Endothelial cell of umbilical vein (primary cell): ENCODE results near the gene ZNF778. TPM values are rescaled to one million over a fixed set of nuclear protein-coding genes. Genes with fewer than 3 reads are reported as not detected.

ENCODE experiments used
- BruUV-seq: library from RNA; stranded (reverse); fragments of 400-500 nt; replicated peaks from 2 replicates; lab custom pipeline; 2021; lab: Mats Ljungman, UMichigan
- CTCF ChIA-PET: fragments of 300-600, 350-600 bp; sonication (Branson Sonifier 250); formaldehyde crosslinking; loops from one replicate; lab custom pipeline; 2021; ENCODE audit warnings: antibody characterized with exemption, inconsistent platforms; lab: Charles Lee
- POLR2A ChIA-PET: fragments of 300-600, 350-600 bp; sonication (Branson Sonifier 250); formaldehyde crosslinking; loops from one replicate; lab custom pipeline; 2021; ENCODE audit warnings: antibody characterized with exemption, inconsistent platforms; lab: Charles Lee
- DNase-seq: peaks from one replicate; pipeline ENCODE4 v3.0.0-alpha.2; 2011; ENCODE audit warnings: low read depth, low spot score
- FAIRE-seq: peaks from 2 replicates; lab custom pipeline; 2011; peaks lifted over from hg19 to GRCh38; lab: Jason Lieb, UNC
- H2AFZ ChIP-seq: 2 replicates; pipeline ENCODE4 v1.6.0; 2012; ENCODE audit warnings: low read depth, low read length, control low read depth, inconsistent platforms
- H3K27ac ChIP-seq: 2 replicates; pipeline ENCODE4 v1.5.1; 2011; ENCODE audit warnings: low read depth, mild to moderate bottlenecking, control low read depth, low read length, moderate library complexity; ENCODE audit not compliant: insufficient read depth
- H3K27me3 ChIP-seq, 2 experiments: 2 replicates each; pipeline versions ENCODE4 v1.6.0 to v1.6.1; 2011; ENCODE audit warnings: low read length in 2 of 2, mixed read lengths in 1 of 2; ENCODE audit not compliant: control insufficient read depth in 2 of 2, insufficient read depth in 2 of 2
- H3K36me3 ChIP-seq, 2 experiments: 2 replicates in 1 of 2; 3 replicates in 1 of 2; pipeline ENCODE4 v1.5.1; 2011; ENCODE audit warnings: low read length in 2 of 2, mild to moderate bottlenecking in 1 of 2, moderate library complexity in 1 of 2; ENCODE audit not compliant: control insufficient read depth in 2 of 2, insufficient read depth in 2 of 2; ENCODE audit errors: extremely low read depth in 1 of 2
- H3K4me1 ChIP-seq: 3 replicates; pipeline ENCODE4 v1.5.1; 2011; ENCODE audit warnings: mild to moderate bottlenecking, low read length; ENCODE audit not compliant: control insufficient read depth, insufficient read depth; ENCODE audit errors: extremely low read depth
- H3K4me2 ChIP-seq: 2 replicates; pipeline ENCODE4 v1.6.1; 2011; ENCODE audit warnings: low read length, control low read depth, mixed read lengths; ENCODE audit not compliant: insufficient read depth
- H3K4me3 ChIP-seq, 3 experiments: fragments of 200-600 bp in 1 of 3; sonication (generic), shearing (Covaris generic) in 1 of 3; replicated peaks in 1 of 3; 2 replicates each; pipeline ENCODE4 v1.5.1; 2011 to 2016; ENCODE audit warnings: control low read depth in 3 of 3, low read length in 3 of 3, mild to moderate bottlenecking in 2 of 3, inconsistent platforms in 1 of 3, low read depth in 1 of 3, moderate library complexity in 1 of 3; ENCODE audit not compliant: insufficient read depth in 1 of 3
- H3K79me2 ChIP-seq: 2 replicates; pipeline ENCODE4 v1.6.0; 2012; ENCODE audit warnings: low read length, inconsistent platforms; ENCODE audit not compliant: control insufficient read depth, insufficient read depth
- H3K9ac ChIP-seq: replicated peaks from 2 replicates; pipeline ENCODE3; 2011; ENCODE audit warnings: low read length, control low read depth; ENCODE audit not compliant: insufficient read depth; ENCODE audit errors: extremely low read depth
- H3K9me1 ChIP-seq: replicated peaks from 3 replicates; pipeline ENCODE4 v1.6.0; 2011; ENCODE audit warnings: mild to moderate bottlenecking, low read length; ENCODE audit not compliant: control insufficient read depth, insufficient read depth; ENCODE audit errors: extremely low read depth
- H3K9me3 ChIP-seq: replicated peaks from 2 replicates; pipeline ENCODE4 v1.5.1; 2012; ENCODE audit warnings: low read length, inconsistent platforms; ENCODE audit not compliant: control insufficient read depth, insufficient read depth
- H4K20me1 ChIP-seq: replicated peaks from 2 replicates; pipeline ENCODE3; 2011; ENCODE audit warnings: mild to moderate bottlenecking, low read length; ENCODE audit not compliant: control insufficient read depth, insufficient read depth; ENCODE audit errors: extremely low read depth
- CTCF ChIP-seq, 2 donors: IDR thresholded peaks; 1 replicate in 1 of 2; 2 replicates in 1 of 2; pipeline ENCODE4 v1.5.1; 2011; ENCODE audit warnings: low read length in 2 of 2, mild to moderate bottlenecking in 2 of 2, moderate library complexity in 2 of 2, control low read depth in 1 of 2, inconsistent platforms in 1 of 2, low read depth in 1 of 2; ENCODE audit not compliant: insufficient read depth in 1 of 2; ENCODE audit errors: extremely low read depth in 1 of 2
- EZH2 ChIP-seq: IDR thresholded peaks from 2 replicates; pipeline ENCODE4 v1.6.1; 2012; ENCODE audit warnings: borderline replicate concordance, low read depth, mild to moderate bottlenecking, moderate library complexity, low read length, inconsistent platforms; ENCODE audit not compliant: severe bottlenecking
- FOS ChIP-seq: IDR thresholded peaks from 2 replicates; pipeline ENCODE4 v1.6.1; 2011; ENCODE audit warnings: mild to moderate bottlenecking, low read length, moderate library complexity, borderline replicate concordance; ENCODE audit not compliant: insufficient read depth
- GATA2 ChIP-seq: IDR thresholded peaks from 2 replicates; pipeline ENCODE4 v1.7.0; 2011; ENCODE audit warnings: low read depth, mild to moderate bottlenecking, moderate library complexity, mixed read lengths, low read length; ENCODE audit not compliant: insufficient read length, insufficient read depth
- JUN ChIP-seq: IDR thresholded peaks from 2 replicates; pipeline ENCODE4 v1.6.1; 2011; ENCODE audit warnings: borderline replicate concordance, low read depth; ENCODE audit not compliant: insufficient read length, insufficient read depth
- MAX ChIP-seq: IDR thresholded peaks from 2 replicates; pipeline ENCODE4 v1.6.1; 2011; ENCODE audit not compliant: insufficient read depth, insufficient read length
- MYC ChIP-seq: IDR thresholded peaks from one replicate; pipeline ENCODE4 v1.6.1; 2011; ENCODE audit warnings: mild to moderate bottlenecking, low read depth, low read length
- POLR2A ChIP-seq: IDR thresholded peaks from 2 replicates; pipeline ENCODE4 v1.6.1; 2012; ENCODE audit warnings: low read depth, mild to moderate bottlenecking, control low read depth, low read length
- POLR2AphosphoS5 ChIP-seq: IDR thresholded peaks from 2 replicates; pipeline ENCODE4 v1.6.1; 2012; ENCODE audit warnings: low read depth, mild to moderate bottlenecking, control low read depth, low read length, moderate library complexity; ENCODE audit not compliant: insufficient read depth
- dilution Hi-C: fragments of 300-500 bp; cut with MboI; formaldehyde crosslinking; loops from one replicate; pipeline ENCODE4 v1.15.0; 2019; ENCODE audit warnings: low sequenced_read_pairs; ENCODE audit not compliant: extremely low pct_ligation_motif_present
- intact Hi-C: fragments of 100-400 bp; cut with micrococcal nuclease; formaldehyde crosslinking; loops from one replicate; pipeline ENCODE4 v1.10.0; 2022
- polyA plus RNA-seq, 4 experiments: library from polyadenylated mRNA; depleted of rRNA in 3 of 4; stranded (reverse) in 3 of 4; unstranded in 1 of 4; fragments of >200 nt; gene quantifications; 2 replicates each; pipeline versions ENCODE4 v1.2.1 to v1.2.3, GENCODE V29; 2011 to 2012; ENCODE audit warnings: missing spikeins in 1 of 4
- total RNA-seq: library from RNA; stranded (reverse); gene quantifications from 2 replicates; pipeline ENCODE4 v1.2.3, GENCODE V29; 2021

ZNF778 gene
- total and polyA plus RNA-seq, 2 donors (not counting 3 experiments of a cell fraction or from before 2014, with no cell fraction given), result 3.8 to 10.9 TPM

- no peak for FAIRE-seq
Measured at GRCh38 chr16:89184677-89184932, 32.9 kb upstream of the ZNF778 start.

GRCh38 chr16:89184933-89185794 is 32.3 kb upstream of the ZNF778 start:
- Histone ChIP-seq H2AFZ (no peak overlapping the region), H3K4me3 (no peak overlapping the region), H4K20me1 (no peaks in the 10 kb centered on the region), H3K36me3 (no peaks in the 10 kb centered on the region), H3K27ac (no peak overlapping the region), H3K9ac (no peak overlapping the region), H3K9me3 (no peaks in the 10 kb centered on the region), H3K4me1 (no peaks in the 10 kb centered on the region), H3K4me2 (no peak overlapping the region), H3K27me3 (peaks cover 0 to 4% of the 10 kb centered on the region in 2 experiments), H3K9me1 (no peaks in the 10 kb centered on the region), H3K79me2 (no peaks in the 10 kb centered on the region)
- no TSS peak for BruUV-seq
- no peak for FAIRE-seq
- no peak for DNase-seq
- intact Hi-C loops, result no loop called here
- TF ChIP-seq CTCF (IDR thresholded peaks at IDR 0.05; ENCODE audit: extremely low read depth in 1 of 2, insufficient read depth in 1 of 2, low read depth in 1 of 2, low read length in 2 of 2) (no peak), JUN (no peak), GATA2 (no peak), EZH2 (no peak), FOS (no peak), MYC (no peak), MAX (no peak), POLR2A (no peak), POLR2AphosphoS5 (no peak)
- dilution Hi-C loops, result no loop called here
- ChIA-PET POLR2A (no interaction called here), CTCF (interaction anchor here (1.4 to 1.8 kb wide), 2 partner anchors 8 to 11 kb away, joined by 4 read pairs; no protein-coding TSS in a partner anchor)

More at GRCh38 chr16:89184677-89184932, 32.9 kb upstream of the ZNF778 start:
- Histone ChIP-seq H3K4me2 (no peak overlapping the region), H3K9ac (no peak overlapping the region), H3K27me3 (peaks cover 0 to 4% of the 10 kb centered on the region in 2 experiments), H3K4me1 (no peaks in the 10 kb centered on the region), H3K9me1 (no peaks in the 10 kb centered on the region), H3K79me2 (no peaks in the 10 kb centered on the region), H3K9me3 (no peaks in the 10 kb centered on the region), H3K36me3 (no peaks in the 10 kb centered on the region), H4K20me1 (no peaks in the 10 kb centered on the region), H2AFZ (no peak overlapping the region), H3K27ac (no peak overlapping the region), H3K4me3 (no peak overlapping the region)
- no peak for DNase-seq
- ChIA-PET CTCF (interaction anchor here (1.4 to 1.8 kb wide), 2 partner anchors 8 to 10 kb away, joined by 4 read pairs; no protein-coding TSS in a partner anchor), POLR2A (no interaction called here)
- BruUV-seq, result no TSS peak
- TF ChIP-seq MYC, result no peak
- TF ChIP-seq FOS, result no peak
- TF ChIP-seq POLR2A, result no peak
- no peak for TF ChIP-seq EZH2
- no peak for TF ChIP-seq POLR2AphosphoS5
- no peak for TF ChIP-seq MAX
- no peak for TF ChIP-seq JUN
- dilution Hi-C loops, result no loop called here
- intact Hi-C loops, result no loop called here
